GM18858 (cell line): ENCODE measurements around the gene BRMS1L.
"Not testable (repeated sequence)": the region's sequence is repeated elsewhere in the genome, so short reads cannot be mapped to it uniquely, and the experiment has no call there.

Experiments
- ATAC-seq: cut with Tn5 transposase; IDR thresholded peaks from one replicate; pipeline ENCODE4 v1.9.1; 2021; ENCODE audit not compliant: unreplicated experiment

Gene BRMS1L, protein sequence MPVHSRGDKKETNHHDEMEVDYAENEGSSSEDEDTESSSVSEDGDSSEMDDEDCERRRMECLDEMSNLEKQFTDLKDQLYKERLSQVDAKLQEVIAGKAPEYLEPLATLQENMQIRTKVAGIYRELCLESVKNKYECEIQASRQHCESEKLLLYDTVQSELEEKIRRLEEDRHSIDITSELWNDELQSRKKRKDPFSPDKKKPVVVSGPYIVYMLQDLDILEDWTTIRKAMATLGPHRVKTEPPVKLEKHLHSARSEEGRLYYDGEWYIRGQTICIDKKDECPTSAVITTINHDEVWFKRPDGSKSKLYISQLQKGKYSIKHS

DNA sequence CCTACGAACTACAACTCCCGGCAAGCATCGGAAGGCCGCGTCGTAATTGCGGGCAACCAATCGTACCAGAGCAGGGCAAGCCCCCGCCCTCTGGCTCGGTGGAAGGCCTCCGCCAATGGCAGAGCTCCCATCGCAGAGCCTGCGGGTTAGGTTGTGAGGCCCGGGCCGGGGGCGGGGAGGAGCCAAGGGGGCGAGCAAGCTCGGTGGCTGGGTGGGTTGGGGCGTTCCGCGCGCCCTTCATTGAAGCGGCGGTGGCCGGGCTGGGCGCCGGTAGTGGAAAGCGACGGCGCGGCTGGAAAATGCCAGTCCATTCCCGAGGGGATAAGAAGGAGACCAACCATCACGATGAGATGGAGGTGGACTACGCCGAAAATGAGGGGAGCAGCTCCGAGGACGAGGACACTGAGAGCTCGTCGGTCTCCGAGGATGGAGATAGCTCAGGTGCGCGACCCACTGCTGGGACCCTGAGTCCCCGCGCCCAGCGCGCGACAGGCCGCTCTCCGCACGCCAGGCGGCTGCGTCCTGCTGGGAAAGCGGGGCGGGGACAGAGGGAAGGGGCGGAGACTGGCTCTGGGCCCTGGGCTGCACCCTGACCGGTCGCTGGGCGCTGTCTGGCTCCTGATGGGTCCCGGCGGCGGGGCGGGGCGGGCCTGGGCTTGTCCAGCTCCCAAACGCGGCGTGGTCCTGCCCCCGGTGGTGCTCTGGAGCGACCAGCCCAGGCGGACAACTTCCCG is at the start of gene BRMS1L:
BRMS1L (plus strand) TSS at position 121 of the 734 bp plus-strand sequence; CDS start at position 300, 179 bp downstream.
- ATAC-seq, result peak; percentile 97

DNA sequence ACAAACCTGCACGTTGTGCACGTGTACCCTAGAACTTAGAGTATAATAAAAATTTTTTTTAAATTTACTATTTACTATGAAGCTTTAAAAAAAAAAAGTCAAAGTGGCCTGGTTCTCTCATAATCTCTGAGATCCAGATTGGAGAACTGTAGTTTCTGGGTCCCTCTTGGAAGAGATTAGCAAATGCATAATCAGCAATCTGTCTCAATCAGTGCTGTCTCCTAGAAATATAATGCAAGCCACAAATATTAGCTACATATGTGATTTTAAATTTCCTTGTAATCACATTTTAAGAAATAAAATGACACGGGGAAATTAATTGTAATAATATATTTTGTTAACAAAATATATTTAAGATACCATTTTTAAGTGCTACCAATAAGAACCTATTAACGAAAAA is 49.3 kb upstream of the BRMS1L start:
- ATAC-seq, result no peak

GRCh38 chr14:35777550-35777949 is 48.6 kb upstream of the BRMS1L start:
- ATAC-seq, result not testable (repeated sequence)

GRCh38 chr14:35779368-35779767 is 46.8 kb upstream of the BRMS1L start:
- no peak for ATAC-seq

GRCh38 chr14:35783699-35784098 is 42.4 kb upstream of the BRMS1L start:
- ATAC-seq, result no peak

- no peak for ATAC-seq
Observed at GRCh38 chr14:35786856-35787255, 39.3 kb upstream of the BRMS1L start.

- ATAC-seq, result no peak
Observed at GRCh38 chr14:35789651-35790050, 36.5 kb upstream of the BRMS1L start.

DNA sequence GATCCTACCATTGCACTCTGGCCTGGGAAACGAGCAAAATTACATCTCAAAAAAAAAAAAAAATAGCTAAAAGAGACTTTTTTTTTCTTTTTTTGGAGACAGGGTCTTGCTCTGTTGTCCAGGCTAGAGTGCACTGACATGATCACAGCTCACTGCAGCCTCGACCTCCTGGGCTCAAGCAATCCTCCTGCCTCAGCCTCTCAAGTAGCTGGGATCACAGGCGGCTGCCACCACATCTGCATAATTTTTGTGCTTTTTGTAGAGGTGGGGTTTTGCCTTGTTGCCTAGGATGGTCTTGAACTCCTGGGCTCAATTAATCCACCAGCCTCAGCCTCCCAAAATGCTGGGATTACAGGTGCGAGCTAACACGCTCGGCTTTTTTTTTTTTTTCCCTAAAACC is 28.3 kb upstream of the BRMS1L start:
- ATAC-seq, result no peak

- ATAC-seq, result no peak
Observed at GRCh38 chr14:35806006-35806907, 19.9 kb upstream of the BRMS1L start.

DNA sequence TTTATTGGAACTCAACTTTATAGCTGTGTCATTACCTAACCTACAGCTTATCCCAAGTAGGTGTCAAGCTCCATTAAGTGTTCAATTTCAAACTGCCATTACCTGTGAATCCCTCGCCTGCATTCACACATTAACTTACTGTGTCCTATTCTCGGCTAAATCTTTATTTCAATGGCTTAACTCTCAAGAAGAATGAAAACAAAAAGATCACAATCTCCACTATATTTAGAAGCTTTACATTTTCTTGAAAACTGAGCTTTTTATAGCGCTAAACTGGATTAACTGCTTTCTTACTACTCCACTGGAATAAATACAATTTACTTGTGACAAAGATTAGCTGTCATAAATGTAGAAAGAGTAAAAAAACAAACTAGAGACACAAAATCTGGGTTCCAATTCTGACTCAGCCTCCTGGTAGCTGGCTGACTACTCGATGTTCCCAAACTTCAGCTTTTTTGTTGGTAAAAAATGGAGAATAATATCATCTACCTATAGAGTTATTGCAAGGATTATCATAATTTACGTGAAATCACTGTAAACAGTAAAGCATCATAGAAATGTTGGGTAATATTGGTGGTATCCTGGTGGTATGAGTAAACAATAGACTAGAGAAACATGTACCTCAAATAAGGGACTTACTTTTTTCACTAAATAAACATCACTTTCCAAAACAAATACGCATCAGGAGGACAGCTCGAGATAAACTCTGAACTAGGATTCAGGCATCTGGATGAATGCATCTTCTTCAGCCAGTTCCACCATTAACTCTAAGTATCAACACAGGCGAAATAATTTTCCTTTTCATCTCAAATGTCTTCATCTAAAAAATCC is 18.8 kb upstream of the BRMS1L start:
- ATAC-seq, result no peak

DNA sequence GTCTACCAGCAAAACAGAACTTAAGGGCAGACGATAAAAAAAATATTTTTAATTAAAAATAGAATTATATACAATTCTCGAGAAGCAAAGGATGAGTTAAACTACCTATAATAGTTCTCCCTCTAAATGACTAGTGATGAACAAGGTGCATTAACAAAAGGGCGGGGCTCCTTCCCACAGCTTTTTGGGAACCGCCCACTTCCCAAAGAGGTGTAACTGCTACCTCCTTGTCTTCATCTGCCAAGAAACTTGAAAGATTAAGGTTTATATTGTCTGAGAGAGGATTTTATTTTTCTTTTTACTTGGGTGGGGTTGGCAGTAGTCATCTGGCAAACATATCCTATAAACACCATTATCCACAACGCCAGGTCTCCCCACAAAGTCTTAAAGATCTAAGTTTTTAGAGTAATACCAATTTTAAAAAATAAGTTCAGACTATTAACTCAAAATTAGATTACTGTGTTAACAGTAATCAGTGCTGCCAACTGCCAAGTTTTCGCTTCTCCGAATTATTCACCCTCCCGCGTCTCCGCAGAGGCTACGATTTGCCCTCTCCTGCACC is 18.0 kb upstream of the BRMS1L start:
- ATAC-seq, result no peak

- peak; percentile 95 for ATAC-seq
Observed at GRCh38 chr14:35808638-35809563, 17.2 kb upstream of the BRMS1L start, which contains the start of gene RALGAPA1. Gene RALGAPA1, minus strand, starts transcription at chr14:35809295. Its CDS starts 460 bp downstream, at chr14:35808835.

DNA sequence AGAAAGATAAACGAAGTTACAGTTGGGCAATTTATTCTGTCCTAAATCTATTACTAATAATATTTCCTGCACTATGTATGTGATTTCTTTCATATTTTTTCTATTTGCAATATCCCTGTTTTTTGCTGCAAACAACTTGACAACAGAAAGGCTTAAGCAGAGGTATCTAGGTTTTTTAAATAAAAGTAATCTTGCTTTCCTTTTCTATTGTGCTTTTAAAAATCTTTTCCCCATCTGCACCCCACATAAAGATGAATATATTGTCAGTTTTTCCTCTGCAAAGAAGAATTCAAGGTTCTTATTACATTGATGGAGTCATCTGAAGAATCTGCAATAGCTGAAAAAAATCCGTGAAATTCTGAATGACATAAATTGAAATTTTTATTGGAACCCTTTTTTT is 16.5 kb upstream of the BRMS1L start:
- no peak for ATAC-seq

DNA sequence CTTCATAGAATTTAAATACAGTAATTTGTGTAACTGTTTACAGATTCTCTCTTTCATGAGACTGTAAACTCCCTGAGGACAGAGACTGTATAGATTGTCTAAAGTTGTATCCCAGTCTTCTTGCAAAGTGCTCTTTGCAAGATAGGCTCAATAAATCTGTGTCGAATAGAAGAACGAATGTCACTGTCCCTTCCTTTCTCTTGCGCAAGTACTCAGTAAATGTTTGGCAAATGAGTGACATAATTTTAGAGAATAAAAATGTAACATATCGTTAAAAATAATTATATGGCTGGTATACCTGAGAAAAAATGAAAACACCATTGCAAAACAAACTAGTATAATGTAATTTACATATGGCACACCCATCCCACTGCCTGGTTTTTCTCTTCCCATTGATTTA is 15.2 kb upstream of the BRMS1L start:
- ATAC-seq, result no peak

DNA sequence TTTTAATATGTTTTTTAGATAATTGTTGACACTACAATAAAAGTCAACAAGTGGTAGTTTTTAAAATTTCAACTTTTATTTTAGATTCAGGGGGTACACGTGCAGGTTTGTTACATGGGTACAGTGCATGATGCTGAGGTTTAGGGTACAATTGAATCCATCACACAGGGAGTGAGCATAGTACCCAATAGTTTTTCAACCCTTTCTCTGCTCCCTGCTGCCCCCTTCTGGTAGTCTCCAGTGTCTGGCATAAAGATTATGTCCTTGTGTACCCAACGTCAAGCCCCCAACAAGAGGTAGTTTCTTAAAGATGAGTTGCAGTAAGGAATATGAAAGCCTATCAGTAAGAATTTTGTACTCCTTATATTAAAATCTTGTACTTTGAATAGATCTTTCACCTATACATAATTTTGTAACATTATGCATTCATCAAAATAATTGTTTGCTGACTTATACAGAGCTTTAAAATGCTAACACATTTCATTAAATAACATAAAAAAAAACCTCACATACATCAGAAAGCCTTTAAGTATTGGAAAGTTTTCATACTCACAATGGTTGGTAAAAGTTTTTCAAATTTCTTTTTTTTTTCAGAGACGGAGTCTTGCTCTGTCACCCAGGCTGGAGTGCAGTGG is 11.7 kb upstream of the BRMS1L start:
- ATAC-seq, result peak; percentile 61

- no peak for ATAC-seq
Observed at GRCh38 chr14:35818346-35819115, 7.6 kb upstream of the BRMS1L start.

DNA sequence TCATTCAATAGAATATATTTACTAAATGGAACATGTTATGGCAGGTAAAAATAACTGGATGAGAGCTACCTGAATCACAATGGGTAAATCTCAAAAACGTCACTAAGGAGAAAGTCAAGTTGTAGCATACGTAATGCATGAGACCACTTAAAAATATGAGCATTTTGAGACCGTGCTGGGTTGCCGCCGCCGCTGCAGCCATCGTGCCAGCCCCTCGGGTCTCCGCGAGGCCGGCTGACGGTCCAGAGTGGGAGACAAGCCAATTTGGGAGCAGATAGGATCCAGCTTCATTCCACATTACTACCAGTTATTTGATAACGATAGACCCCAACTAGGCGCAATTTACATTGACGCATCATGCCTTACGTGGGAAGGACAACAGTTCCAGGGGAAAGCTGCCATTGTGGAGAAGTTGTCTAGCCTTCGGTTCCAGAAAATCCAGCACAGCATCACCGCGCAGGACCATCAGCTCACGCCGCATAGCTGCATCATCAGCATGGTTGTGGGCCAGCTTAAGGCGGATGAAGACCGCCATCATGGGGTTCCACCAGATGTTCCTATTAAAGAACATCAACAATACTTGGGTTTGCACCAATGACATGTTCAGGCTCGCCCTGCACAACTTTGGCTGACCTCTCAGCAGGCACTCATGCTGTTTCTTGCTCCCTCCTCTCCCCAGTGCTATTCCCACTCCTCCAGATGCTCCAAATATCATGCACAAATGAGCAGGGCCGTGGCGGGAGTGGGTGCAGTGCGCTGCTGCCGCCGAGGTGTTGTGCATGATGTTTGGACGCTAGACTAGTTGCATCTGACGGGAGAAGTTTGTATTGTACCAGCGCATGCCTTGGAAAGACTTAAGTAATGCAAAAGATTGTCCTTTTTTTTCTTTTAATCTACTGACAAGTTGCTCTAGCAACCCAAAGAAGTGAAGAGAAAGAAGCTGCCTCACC is 6.3 kb upstream of the BRMS1L start:
- ATAC-seq, result no peak
